Gastrocnemius medialis (tissue), 4 donors: ENCODE data around the gene ACTN4.

Experiments
- CTCF ChIP-seq, 5 experiments: fragments of 450-650 bp in 3 of 5; fragments of 200-600 bp in 2 of 5; sonication (generic) in 2 of 5; IDR thresholded peaks in 4 of 5; conservative IDR thresholded peaks in 1 of 5; 1 replicate in 4 of 5; 2 replicates in 1 of 5; pipeline ENCODE4 v1.5.1; 2016 to 2019; ENCODE audit warnings: antibody characterized with exemption in 5 of 5, mild to moderate bottlenecking in 3 of 5, moderate library complexity in 3 of 5
- POLR2A ChIP-seq, 2 donors: fragments of 450-650 bp; IDR thresholded peaks; one replicate each; pipeline ENCODE4 v1.6.1; 2017; ENCODE audit warnings: antibody characterized with exemption in 2 of 2, mild to moderate bottlenecking in 2 of 2, moderate library complexity in 2 of 2

- TF ChIP-seq CTCF (IDR thresholded peaks at IDR 0.05 in 4 of 5, conservative IDR thresholded peaks at IDR 0.05 in 1 of 5) (no peak), POLR2A (IDR thresholded peaks at IDR 0.05) (no peak)
Measured at GRCh38 chr19:38675611-38676010, 28.2 kb downstream of the ACTN4 start.
